ENCODE results near the gene ENTPD6.

Gene ENTPD6

DNA sequence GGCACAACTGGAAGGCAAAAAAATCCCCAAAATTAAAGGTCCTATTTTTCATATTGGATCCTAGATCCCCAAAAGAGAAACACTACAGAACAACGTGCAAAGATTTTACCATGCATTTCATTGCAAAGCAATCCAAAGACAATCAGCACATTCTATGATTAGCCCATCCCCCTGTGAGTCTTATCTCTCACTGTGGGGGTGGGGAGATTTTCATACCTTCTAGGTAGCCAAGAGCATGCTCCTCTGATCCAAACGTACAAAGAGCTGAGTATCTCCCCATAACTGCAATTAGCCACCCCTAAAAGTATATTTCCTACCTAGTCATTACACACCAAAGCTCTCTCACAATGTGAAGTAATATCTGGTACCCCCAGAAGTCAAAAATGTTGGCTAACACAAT, 22.2 kb upstream of the ENTPD6 start:
- no peak overlapping the region for H3K18ac ChIP-seq (ENCODE audit: low read length)
- no peak overlapping the region for H4K8ac ChIP-seq (ENCODE audit: low read depth, low read length)
- no peak overlapping the region for H2AK5ac ChIP-seq (ENCODE audit: low read length)
- H3K9ac ChIP-seq (ENCODE audit: low read length) = no peak overlapping the region
- no peak overlapping the region for H4K5ac ChIP-seq (ENCODE audit: low read length)
- WGBS (ENCODE audit: extremely low coverage, insufficient coverage, low lambda C conversion rate) = no CpG with 5 or more reads among the region's 2 CpGs
- H3K79me1 ChIP-seq (ENCODE audit: low read length) = no peaks in the 10 kb centered on the region
- H3K4ac ChIP-seq (ENCODE audit: low read depth, low read length) = no peak overlapping the region
- no peak overlapping the region for H3K23ac ChIP-seq (ENCODE audit: low read length)
- no peaks in the 10 kb centered on the region for H3K79me2 ChIP-seq (ENCODE audit: control insufficient read depth, insufficient read depth, low read length)
- no peak overlapping the region for H2BK120ac ChIP-seq (ENCODE audit: low read depth, low read length)
- H2BK5ac ChIP-seq (ENCODE audit: low read length) = no peak overlapping the region
- DNase-seq = no peak
- H3K4me1 ChIP-seq (ENCODE audit: control insufficient read depth, low read depth, low read length) = no peaks in the 10 kb centered on the region
- H2BK15ac ChIP-seq (replicated peaks; ENCODE audit: low read depth) = no peak overlapping the region
- no peak overlapping the region for H3K27ac ChIP-seq (ENCODE audit: low read depth, low read length)
- H3K4me3 ChIP-seq (ENCODE audit: low read length) = no peak overlapping the region
- H3K27me3 ChIP-seq (ENCODE audit: insufficient read depth, low read length, poor library complexity) = no peaks in the 10 kb centered on the region
- H3K36me3 ChIP-seq (ENCODE audit: control insufficient read depth, insufficient read depth, low read length) = no peaks in the 10 kb centered on the region
- H3K4me2 ChIP-seq (ENCODE audit: low read length) = no peak overlapping the region
- no peak overlapping the region for H3K56ac ChIP-seq (ENCODE audit: low read length)

DNA sequence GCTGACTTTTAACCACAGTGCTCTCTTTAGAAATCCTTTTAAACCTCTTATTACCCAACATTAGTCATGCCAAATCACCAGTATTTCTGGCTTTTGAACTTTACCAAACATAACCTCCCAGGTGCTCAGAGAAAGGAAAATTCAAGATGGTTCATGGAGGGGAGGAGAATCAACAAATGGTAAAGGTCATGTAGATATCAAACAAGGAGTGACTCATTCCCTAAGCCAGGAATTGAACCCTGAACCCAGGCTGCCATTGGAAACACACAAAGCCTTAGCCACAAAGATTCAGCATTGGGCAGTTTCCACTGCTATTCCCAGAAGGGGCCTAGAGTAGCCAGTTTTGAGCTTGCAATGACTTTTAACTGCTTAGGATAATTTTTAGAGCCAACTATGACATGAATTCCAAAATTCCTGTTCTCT, 21.6 kb upstream of the ENTPD6 start:
- no peak overlapping the region for H2BK120ac ChIP-seq (ENCODE audit: low read depth, low read length)
- H2BK15ac ChIP-seq (replicated peaks; ENCODE audit: low read depth) = no peak overlapping the region
- no peak overlapping the region for H3K56ac ChIP-seq (ENCODE audit: low read length)
- H3K36me3 ChIP-seq (ENCODE audit: control insufficient read depth, insufficient read depth, low read length) = no peaks in the 10 kb centered on the region
- H3K9ac ChIP-seq (ENCODE audit: low read length) = no peak overlapping the region
- H2AK5ac ChIP-seq (ENCODE audit: low read length) = no peak overlapping the region
- H4K8ac ChIP-seq (ENCODE audit: low read depth, low read length) = no peak overlapping the region
- no peak overlapping the region for H4K5ac ChIP-seq (ENCODE audit: low read length)
- H3K4ac ChIP-seq (ENCODE audit: low read depth, low read length) = no peak overlapping the region
- H3K27ac ChIP-seq (ENCODE audit: low read depth, low read length) = no peak overlapping the region
- no peaks in the 10 kb centered on the region for H3K79me1 ChIP-seq (ENCODE audit: low read length)
- no peaks in the 10 kb centered on the region for H3K79me2 ChIP-seq (ENCODE audit: control insufficient read depth, insufficient read depth, low read length)
- no peak for DNase-seq
- no peak overlapping the region for H3K4me2 ChIP-seq (ENCODE audit: low read length)
- H3K18ac ChIP-seq (ENCODE audit: low read length) = no peak overlapping the region
- no peak overlapping the region for H3K23ac ChIP-seq (ENCODE audit: low read length)
- H3K4me1 ChIP-seq (ENCODE audit: control insufficient read depth, low read depth, low read length) = no peaks in the 10 kb centered on the region
- no peak overlapping the region for H3K4me3 ChIP-seq (ENCODE audit: low read length)
- no peaks in the 10 kb centered on the region for H3K27me3 ChIP-seq (ENCODE audit: insufficient read depth, low read length, poor library complexity)
- no peak overlapping the region for H2BK5ac ChIP-seq (ENCODE audit: low read length)

DNA sequence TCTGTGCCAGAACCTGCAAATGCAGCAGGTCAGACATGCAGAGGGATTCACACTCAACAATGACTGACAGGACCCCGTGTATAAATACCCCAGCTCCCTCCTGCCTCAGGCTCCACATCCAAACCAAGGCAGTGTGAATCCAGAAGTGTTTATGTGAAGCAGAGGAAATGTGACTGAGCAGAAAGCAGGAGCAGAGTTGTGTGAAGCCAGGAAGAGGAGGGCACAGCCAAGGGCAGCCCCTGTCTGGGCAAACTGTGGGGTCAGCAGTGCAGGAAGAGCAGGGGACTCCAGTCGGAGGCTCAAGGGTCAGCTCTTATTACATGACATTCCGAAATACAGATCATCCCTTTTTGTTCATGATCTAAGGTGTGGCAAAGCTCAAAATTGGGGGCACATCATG, 19.3 kb upstream of the ENTPD6 start:
- no peaks in the 10 kb centered on the region for H3K36me3 ChIP-seq (ENCODE audit: control insufficient read depth, insufficient read depth, low read length)
- no peak overlapping the region for H3K56ac ChIP-seq (ENCODE audit: low read length)
- no peaks in the 10 kb centered on the region for H3K79me1 ChIP-seq (ENCODE audit: low read length)
- no peaks in the 10 kb centered on the region for H3K27me3 ChIP-seq (ENCODE audit: insufficient read depth, low read length, poor library complexity)
- no peak for DNase-seq
- H3K4ac ChIP-seq (ENCODE audit: low read depth, low read length) = no peak overlapping the region
- H3K9ac ChIP-seq (ENCODE audit: low read length) = no peak overlapping the region
- no peak overlapping the region for H2BK120ac ChIP-seq (ENCODE audit: low read depth, low read length)
- no peak overlapping the region for H3K18ac ChIP-seq (ENCODE audit: low read length)
- WGBS (ENCODE audit: extremely low coverage, insufficient coverage, low lambda C conversion rate) = no CpG with 5 or more reads among the region's 3 CpGs
- no peak overlapping the region for H3K4me2 ChIP-seq (ENCODE audit: low read length)
- H3K4me3 ChIP-seq (ENCODE audit: low read length) = no peak overlapping the region
- H2AK5ac ChIP-seq (ENCODE audit: low read length) = no peak overlapping the region
- H2BK5ac ChIP-seq (ENCODE audit: low read length) = no peak overlapping the region
- no peak overlapping the region for H2BK15ac ChIP-seq (replicated peaks; ENCODE audit: low read depth)
- H3K4me1 ChIP-seq (ENCODE audit: control insufficient read depth, low read depth, low read length) = no peaks in the 10 kb centered on the region
- no peak overlapping the region for H3K27ac ChIP-seq (ENCODE audit: low read depth, low read length)
- no peak overlapping the region for H4K8ac ChIP-seq (ENCODE audit: low read depth, low read length)
- H4K5ac ChIP-seq (ENCODE audit: low read length) = no peak overlapping the region
- no peaks in the 10 kb centered on the region for H3K79me2 ChIP-seq (ENCODE audit: control insufficient read depth, insufficient read depth, low read length)
- no peak overlapping the region for H3K23ac ChIP-seq (ENCODE audit: low read length)

DNA sequence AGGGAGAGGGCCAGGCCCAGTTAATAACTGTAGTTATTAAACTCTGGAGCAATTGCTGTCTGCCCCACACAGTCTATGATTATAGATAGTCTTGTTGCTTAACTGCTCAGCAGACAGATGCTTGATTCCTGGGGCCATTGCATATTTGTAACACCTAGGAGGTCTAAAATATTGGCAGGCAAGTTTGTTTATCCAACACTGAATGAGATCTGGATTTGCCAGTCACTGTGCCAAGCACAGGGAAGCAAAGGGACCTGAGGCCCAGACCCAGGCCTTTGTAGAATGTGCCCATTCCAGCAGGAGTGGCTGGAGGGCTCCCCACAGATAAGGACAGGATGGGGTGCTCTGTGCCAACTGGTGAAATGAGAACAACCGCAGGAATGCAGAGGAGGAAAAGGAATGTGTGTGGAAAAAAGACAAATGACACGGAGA, 17.6 kb upstream of the ENTPD6 start:
- Histone ChIP-seq H3K4me1 (ENCODE audit: control insufficient read depth, low read depth, low read length) (no peaks in the 10 kb centered on the region), H4K5ac (ENCODE audit: low read length) (no peak overlapping the region), H3K4ac (ENCODE audit: low read depth, low read length) (no peak overlapping the region), H3K27ac (ENCODE audit: low read depth, low read length) (no peak overlapping the region), H2BK15ac (replicated peaks; ENCODE audit: low read depth) (no peak overlapping the region), H2AK5ac (ENCODE audit: low read length) (no peak overlapping the region), H3K18ac (ENCODE audit: low read length) (no peak overlapping the region), H3K27me3 (ENCODE audit: insufficient read depth, low read length, poor library complexity) (no peaks in the 10 kb centered on the region), H3K36me3 (ENCODE audit: control insufficient read depth, insufficient read depth, low read length) (no peaks in the 10 kb centered on the region), H4K8ac (ENCODE audit: low read depth, low read length) (no peak overlapping the region), H3K4me3 (ENCODE audit: low read length) (no peak overlapping the region), H3K56ac (ENCODE audit: low read length) (no peak overlapping the region), H2BK5ac (ENCODE audit: low read length) (no peak overlapping the region), H3K79me1 (ENCODE audit: low read length) (no peaks in the 10 kb centered on the region), H3K9ac (ENCODE audit: low read length) (no peak overlapping the region), H3K79me2 (ENCODE audit: control insufficient read depth, insufficient read depth, low read length) (no peaks in the 10 kb centered on the region), H3K23ac (ENCODE audit: low read length) (no peak overlapping the region), H3K4me2 (ENCODE audit: low read length) (no peak overlapping the region), H2BK120ac (ENCODE audit: low read depth, low read length) (no peak overlapping the region)
- DNase-seq = no peak
- WGBS (ENCODE audit: extremely low coverage, insufficient coverage, low lambda C conversion rate) = no CpG with 5 or more reads among the region's 2 CpGs

DNA sequence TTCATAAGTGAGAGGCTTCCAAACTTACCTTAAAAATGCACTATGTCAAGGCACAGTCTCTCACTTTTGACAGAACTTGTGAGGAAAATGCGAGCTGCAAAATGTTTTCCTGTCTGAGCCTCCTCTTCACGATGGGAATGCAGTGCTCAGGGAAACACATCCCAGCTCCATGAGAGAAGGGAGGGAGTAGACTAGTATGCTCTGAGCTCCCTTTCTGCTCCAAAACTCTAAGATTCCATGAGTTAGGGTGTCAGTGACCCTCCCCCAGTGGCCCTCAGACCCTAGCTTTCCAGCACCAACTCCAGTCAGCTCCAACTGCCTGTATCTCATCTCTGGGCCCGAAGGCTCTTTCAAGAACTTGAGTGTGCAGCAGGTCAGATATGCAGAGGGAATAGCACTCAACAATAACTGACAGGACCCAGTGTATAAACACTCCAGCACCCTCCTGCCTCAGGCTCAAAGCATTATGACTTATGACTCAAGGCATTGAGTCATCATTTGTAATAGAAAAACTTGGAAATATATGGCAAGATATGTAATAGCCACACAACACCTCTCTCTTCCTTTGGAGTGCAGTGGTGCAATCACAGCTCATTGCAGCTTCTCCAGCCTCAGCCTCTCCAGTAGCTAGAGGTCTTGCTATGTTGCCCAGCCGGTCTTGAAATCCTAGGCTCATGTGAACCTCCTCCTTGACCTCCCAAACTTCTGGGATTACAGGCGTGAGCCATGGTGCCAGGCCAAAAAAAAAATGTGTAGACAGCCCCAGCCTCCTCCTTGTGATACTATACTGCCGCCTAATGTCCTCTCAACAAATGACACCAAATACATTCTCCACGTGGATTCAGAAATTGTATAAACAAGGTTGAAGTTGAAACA, 16.7 kb upstream of the ENTPD6 start:
- Histone ChIP-seq H3K79me1 (ENCODE audit: low read length) (no peaks in the 10 kb centered on the region), H3K9ac (ENCODE audit: low read length) (no peak overlapping the region)

More for the DNA sequence above, 16.7 kb upstream of the ENTPD6 start:
- Histone ChIP-seq H2AK5ac (ENCODE audit: low read length) (no peak overlapping the region), H2BK5ac (ENCODE audit: low read length) (no peak overlapping the region), H3K27me3 (ENCODE audit: insufficient read depth, low read length, poor library complexity) (no peaks in the 10 kb centered on the region), H3K23ac (ENCODE audit: low read length) (no peak overlapping the region), H2BK120ac (ENCODE audit: low read depth, low read length) (no peak overlapping the region), H4K5ac (ENCODE audit: low read length) (no peak overlapping the region), H4K8ac (ENCODE audit: low read depth, low read length) (no peak overlapping the region), H3K4me3 (ENCODE audit: low read length) (no peak overlapping the region), H3K4me1 (ENCODE audit: control insufficient read depth, low read depth, low read length) (no peaks in the 10 kb centered on the region), H3K36me3 (ENCODE audit: control insufficient read depth, insufficient read depth, low read length) (no peaks in the 10 kb centered on the region), H3K27ac (ENCODE audit: low read depth, low read length) (no peak overlapping the region), H3K56ac (ENCODE audit: low read length) (no peak overlapping the region), H3K18ac (ENCODE audit: low read length) (no peak overlapping the region), H3K4ac (ENCODE audit: low read depth, low read length) (no peak overlapping the region), H3K79me2 (ENCODE audit: control insufficient read depth, insufficient read depth, low read length) (no peaks in the 10 kb centered on the region), H3K4me2 (ENCODE audit: low read length) (no peak overlapping the region), H2BK15ac (replicated peaks; ENCODE audit: low read depth) (no peak overlapping the region)
- WGBS (ENCODE audit: extremely low coverage, insufficient coverage, low lambda C conversion rate) = no CpG with 5 or more reads among the region's 7 CpGs
- peak; percentile 52 for DNase-seq
